Activated naive CD8-positive, alpha-beta T cell treated with anti-CD3 and anti-CD28 coated beads, Interleukin-2, amount 50 U/mL, for 16 hours (primary cell): ENCODE data around the gene NACAD.
"Not testable (repeated sequence)": the region's sequence is repeated elsewhere in the genome, so short reads cannot be mapped to it uniquely, and the experiment has no call there.

Experiments
- DNase-seq: peaks from one replicate; pipeline ENCODE4 v3.0.0-alpha.2; 2020; ENCODE audit warnings: low read depth, low spot score

NACAD gene

DNA sequence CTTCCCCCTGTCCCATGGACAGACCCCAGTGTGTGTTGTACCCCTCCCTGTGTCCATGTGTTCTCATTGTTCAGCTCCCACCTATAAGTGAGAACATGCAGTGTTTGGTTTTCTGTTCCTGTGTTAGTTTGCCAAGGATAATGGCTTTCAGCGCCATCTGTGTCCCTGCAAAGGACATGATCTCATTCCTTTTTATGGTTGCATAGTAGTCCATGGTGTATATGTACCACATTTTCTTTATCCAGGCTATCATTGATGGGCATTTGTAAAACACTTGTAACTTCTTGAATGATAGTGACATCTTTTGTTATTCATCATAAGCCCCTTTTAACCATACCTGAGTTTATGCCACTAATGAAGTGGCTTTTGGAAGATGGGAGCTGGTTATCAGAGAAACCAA, 25.5 kb upstream of the NACAD start:
- not testable (repeated sequence) for DNase-seq

DNA sequence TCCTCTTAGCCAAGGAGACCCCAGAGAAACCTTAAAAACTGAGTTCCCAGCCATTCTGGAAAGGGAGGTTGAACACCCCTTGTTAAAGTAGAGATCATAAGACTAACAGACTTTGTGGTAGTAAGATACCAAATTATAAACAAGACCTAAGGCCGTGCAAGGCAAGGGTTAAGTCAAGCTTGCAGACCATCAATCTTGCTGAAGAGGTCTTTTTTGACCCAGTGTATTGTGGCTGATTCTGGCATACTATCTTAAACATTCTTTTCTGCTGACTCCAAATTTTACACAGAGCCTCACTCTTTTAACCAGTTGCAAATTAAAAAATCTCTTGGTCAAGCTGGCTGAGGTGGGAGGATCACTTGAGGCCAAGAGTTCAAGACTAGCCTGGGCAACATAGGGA, 23.9 kb upstream of the NACAD start:
- DNase-seq: no peak

DNA sequence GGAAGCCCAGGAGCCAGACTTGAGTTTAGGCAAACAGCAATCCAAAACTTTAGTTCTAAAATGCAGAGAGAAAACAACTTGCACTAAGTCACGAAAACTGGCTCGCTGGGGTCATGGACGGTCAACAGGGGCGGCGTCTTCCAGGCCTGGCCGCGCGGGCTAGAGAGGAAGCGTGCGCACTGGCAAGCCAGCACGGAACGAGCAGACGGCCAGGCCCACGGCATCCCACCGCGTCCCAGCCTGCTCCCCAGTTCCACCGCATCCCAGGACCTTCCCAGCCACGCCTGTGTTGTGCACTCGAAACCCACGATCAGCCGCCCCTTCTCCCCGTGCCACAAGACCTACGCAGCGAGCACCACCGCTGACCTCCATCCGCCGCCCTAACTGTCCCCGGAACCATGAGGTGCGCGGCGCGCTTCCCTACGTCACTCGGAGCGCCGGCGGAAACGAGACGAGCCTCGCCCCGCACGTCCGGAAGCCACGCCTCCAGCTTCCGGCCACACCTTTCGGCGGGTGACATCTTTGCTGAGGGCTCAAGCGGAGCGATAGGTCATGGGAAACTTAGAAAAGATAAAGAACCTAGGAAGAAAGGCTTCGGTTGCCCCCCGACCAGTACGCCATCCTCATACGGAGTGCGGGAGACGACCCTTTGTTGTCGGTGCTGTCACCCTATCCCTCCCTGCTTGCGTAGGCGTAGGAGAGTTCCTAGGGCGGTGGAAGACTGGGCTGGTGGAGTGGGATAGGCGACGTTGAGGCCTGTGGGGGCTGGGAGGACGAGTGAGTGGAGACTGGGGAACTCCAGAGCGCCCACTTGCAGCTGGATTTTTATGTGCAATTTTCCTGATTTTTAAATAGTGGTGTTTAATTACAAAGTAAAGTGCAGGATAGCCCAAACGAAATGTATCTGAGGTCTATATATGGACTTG, 22.8 kb upstream of the NACAD start, which contains the start of gene TBRG4:
TBRG4 (minus strand) TSS at position 400 of the 926 bp plus-strand sequence. CDS start 2,460 bp downstream, outside the sequence.
- DNase-seq: peak; percentile 89

DNA sequence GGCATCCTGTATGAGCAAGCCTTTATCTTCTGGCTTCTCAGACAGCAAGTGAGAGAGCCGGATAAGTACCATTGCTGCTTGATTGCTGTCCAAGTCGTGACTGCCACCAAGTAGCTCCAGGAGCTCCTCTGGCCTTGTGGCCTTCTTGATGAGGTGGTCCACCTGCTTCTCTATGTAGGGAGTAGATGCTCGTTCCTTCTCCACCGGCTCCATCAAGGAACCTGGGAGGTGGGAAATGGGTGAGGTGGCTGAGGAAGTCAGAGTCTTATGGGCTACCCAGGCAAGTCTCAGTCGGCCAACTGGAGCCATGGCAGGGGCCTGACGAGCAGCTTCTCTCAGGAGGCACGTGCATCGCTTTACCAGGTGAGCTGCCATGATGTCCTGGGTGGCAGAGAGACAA, 20.1 kb upstream of the NACAD start:
- no peak for DNase-seq

DNA sequence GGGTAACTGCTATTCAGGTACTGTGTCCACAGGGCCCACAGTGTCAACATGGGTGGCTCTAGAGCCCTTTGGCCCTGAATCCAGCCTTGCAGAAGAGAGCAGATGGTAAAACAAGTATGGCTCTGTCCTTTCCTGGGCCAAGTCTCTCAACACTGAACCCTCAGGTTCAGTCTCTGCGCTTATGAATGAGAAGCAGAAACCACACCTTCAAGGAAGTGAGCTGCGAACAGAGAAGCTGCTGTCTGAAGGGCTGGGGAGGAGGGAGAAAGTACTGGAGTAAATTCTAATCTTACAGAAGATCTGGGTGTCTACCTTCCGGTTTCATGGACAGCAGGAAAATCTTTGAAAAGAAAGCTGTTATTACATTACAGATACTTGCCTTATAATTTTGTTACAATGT, 18.6 kb upstream of the NACAD start:
- DNase-seq: no peak

DNA sequence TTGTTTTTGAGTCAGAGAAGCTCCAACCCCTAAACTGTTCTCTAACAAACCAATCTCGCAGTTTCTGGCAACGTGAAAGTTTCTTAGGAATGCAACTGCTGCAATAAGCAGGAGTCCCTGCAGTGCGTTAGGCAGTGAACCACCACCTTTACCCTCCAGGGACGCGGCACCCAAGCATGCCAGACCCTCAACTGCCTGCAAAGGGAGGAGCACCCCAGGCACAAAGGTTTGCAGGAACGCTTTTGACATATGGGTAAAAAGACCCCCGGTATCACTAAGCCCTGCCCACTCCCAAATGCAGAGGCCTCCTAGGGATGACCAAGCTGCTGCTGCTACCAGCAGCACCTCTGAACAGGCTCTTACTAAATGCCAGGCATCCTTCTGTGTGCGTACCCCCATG, 18.1 kb upstream of the NACAD start:
- DNase-seq: no peak

DNA sequence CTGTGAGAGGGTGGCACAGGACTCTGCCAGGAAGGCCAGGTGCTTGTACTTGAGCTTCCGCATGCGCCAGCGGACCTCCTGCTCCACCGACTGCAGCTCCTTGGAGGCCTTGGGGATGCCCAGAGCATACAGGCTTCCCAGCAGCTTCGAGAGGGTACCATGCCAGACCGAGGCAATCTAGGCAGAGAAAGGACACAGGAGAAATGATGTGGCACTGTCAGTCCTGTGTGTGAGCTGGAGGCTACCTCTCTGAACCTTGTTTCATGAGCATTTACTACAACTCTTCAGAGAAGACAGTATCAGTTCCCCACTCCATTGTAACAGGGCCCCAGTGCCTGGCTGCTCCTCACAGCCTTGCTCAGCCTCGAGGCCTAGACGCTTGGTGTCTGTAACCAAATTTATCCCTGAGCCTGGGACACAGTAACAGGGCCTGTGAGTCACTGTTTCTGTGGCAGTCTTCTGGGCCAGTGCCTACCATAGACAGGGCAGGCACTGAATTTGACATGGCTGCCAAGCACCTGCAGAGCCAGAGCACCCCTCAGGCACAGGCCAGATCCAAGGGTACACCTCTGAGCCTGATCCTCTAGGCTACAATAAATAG, 16.9 kb upstream of the NACAD start:
- no peak for DNase-seq

DNA sequence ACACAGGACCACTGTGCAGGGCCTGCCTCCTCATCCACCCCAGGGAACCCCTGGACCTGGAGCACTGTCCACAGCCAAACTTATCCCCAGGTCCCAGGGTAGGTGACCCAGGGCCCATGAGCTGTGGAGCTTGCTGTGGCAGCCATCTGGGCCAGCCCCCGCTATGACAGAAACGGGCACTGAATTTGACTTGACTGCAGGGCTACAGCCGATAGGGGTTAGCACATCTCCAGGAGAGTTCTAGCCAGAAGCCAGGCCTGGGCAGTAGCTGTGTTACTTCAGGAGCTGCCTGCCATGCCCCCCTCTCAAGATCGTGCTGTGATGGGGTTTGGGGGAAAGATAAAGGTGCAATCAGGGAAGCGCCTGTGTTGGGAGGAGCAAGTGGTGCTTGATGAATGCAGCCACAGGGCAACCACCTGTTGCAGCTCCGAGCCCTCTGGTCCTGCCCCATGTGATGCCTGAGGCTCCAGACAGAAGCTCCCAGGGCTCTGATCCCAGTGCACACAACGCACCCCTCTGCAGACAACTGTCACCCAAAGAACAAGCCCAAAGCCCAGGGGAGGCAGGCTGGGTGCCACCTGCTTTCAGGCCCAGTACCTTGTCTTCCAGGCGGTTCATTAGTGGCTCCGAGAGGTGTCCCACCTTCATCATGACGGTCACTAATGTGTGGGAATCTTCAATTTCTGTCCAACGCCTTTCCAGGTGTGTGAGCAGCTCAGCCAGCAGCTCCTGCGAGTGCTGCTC, 16.2 kb upstream of the NACAD start:
- no peak for DNase-seq

DNA sequence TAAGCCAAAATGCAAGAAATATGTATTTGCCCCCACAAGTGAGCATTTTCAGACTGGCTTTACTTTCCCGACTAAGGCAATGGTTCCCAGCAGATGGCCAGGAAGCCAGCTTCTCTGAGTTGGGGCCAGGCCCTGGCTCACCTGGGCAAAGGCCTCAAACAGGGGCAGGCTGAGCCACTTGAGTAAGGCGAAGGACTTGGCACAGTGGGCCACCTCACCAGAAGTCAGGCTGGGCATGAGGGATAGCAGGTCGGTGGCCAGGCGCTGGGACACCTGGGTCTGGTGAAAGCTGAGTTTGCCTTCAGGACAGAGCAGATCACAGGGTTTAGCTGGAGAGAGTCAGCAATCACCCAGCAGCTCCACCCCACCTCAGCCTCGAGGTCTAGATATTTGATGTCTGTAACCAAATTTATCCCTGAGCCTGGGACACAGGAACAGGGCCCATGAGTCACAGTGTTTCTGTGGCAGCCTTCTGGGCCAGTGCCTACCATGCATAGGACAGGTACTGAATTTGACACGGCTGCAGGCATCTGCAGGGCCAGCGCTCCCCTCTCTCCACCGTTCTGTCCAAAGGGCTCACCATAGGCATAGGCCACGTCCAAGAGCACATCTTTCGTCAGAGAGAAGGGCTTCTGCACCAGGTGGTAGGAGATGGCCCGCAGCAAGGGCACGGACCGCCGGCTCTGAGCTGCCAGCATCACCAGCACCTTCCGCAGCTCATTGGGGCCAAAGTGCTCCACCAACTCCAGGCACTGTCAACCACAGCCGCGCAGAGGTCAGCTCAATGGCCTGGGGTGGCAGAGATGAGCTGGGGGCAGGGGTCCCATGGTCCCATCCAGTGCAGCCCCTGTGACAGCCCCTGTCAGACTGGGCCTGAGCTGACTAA, 15.4 kb upstream of the NACAD start:
- DNase-seq: no peak

DNA sequence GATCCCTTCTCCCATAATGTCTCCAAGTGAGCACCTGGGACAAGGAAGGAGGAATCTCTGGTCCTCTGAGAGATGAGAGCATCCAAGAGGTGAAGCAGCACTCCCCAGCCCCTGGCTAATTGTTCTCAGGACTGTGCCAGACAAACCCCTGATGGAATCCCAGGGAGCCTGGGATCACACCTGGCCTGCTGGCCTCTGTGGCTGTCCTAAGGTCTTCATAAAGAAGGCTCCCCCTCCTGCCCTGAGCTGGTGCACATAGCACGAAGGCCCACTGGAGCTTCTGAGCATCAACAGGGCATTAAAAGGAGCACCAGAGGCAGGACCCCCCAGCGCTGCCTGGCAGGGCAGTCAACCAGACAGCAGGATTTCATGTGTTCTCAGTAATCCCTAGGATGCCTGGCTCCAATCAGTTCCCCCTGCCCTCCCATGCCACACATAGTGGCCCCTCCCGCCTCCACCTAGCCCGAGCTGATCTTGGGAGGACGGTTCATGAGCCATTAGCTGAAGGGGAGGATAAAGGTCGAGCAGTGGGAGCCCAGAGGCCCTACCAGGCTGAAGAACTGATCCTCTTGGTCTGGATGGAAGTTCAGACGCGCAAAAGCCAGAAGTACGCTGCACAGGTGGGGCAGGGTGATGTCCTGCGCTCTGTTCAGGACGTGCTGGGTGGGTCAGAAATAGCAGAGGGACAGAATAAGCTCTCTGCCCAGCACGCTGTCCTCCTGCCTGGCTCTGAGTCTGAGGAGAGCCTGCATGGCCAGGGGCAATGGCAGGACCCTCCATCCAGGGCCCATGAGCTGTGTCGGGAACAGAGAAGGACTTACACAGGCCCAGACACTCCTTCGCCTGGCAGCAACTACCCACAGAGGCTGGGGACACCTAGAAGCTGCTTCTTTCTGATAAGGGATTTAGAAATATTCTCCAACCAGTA, 14.3 kb upstream of the NACAD start:
- DNase-seq: no peak

DNA sequence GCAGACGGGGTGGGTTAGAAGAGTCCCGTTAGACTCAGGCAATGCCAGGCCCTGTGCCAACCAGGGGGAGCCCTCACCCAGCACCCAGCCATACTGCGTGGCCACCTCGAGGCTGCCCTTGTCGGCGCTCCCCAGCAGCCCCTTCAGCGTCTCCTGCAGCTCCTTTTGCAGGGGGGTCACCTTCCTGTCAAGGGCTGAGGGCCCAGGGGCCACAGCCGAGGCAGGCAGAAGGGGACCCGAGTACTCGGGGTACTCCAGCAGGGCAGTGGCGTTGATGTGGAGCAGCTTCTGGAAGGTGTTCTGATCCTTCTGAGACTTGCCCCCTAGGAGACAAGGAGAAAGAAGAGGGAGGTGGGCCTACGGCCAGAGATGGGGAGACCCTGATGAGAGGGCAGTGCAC, 13.0 kb upstream of the NACAD start:
- no peak for DNase-seq

DNA sequence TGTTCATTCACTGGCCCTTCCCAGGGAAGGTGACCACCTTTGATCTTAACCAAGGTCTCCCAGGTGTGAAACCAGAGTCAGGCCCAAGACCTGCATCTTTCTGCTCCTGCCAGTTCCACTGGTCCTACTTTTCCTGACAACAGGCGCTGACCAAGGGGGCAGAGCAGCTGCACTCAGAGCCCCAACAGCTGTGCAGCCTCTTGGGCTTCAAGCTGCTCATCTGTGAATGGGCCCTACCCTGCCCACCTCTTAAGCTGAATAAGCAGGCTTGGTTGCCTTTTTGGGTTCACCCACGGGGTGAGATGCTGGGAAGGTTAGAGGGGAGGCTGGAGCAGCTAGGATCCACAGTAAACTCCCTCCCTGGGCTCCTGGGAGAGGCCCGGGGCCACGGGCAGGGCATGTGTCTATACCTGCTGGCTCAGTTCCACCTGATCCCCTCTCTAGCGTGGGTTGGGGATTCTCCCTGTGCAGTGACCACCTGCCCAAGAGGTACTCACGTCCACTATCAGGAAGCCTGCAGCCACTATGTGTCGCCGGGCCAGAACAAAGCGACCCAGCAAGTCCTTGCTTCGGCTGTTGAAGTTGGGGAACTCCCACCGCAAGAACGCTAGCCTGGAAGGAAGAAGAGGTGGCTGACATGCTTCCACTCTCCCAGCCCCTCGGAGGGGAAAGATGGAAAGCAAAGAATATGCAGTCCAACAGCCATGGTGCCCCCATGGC, 12.2 kb upstream of the NACAD start:
- DNase-seq: no peak

DNA sequence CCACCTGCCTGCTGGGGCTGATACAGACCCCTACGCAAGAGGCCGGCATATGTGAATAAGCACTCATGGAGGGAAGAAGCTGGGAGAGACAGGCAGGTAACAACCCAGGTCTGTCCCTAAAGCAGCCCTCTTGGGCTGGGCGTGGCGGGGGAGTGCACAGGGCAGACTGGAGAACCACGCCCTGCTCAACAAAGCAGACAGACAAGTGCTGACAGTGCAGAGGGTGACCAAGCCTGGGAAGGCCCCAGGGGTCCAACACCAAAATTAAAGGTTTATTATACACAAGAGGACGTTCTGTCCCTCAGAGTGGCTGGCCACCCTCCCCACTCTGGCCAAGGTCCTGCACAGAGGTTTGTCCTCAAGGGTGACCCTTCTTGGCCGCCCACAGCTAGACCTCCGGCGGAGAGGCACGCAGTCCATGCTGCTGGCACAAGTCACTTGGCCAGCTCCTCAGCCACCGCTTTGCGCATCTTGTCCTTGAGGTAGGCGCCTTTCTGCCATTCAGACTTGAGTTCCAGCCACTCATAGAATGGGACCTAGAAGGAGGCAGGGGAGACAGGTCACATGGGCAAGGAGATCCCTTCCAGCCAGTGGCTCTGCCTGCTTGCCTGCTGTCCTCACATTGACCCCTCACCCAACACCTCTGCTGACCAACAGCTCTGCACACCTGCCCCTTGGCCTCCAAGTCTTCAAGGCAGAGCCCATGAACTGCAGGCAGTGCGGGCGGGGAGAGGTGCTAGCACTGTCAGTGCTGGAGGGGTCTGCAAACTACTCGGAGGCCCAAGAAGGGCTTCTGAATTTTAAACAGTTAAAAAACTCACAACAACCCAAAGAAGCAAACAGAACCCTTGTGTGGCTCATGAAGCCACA, 11.4 kb upstream of the NACAD start:
- DNase-seq: no peak

DNA sequence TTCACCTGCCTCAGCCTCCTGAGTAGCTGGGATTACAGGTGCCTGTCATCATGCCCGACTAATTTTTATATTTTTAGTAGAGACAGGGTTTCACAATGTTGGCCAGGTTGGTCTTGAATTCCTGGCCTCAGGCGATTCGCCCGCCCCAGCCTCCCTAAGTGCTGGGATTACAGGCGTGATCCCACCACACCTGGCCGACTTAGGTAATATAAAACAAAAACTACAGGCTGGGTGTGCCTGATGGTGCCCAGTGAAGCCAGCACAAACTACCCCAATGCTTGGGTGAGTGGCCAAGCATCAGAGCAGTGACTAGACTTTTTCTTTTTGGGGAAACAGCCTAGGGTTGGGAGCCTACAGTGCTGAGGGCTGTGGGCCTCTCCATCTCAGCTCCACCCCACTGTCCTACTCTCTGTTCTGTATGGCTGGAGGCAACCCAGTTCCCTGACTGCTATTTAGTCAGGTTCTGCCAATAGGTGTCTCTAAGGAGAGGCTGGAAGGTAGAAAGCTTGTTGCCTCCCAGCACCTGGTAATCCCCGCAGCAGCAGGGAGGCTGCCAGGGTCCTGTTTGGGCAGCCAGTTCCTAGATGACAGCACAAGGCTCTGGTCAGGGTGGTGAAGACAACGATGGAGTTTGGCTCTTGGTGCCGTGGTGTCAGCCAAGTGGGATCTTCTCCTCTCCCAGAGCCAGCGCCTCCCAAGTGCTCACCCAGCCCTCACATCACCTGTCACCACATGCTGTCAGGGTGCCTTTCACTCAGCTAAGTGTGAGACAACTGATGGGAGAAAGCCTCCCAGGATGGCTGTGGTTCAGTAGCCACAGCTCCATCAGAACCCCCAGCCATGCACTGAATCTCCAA, 10.4 kb upstream of the NACAD start:
- DNase-seq: no peak

DNA sequence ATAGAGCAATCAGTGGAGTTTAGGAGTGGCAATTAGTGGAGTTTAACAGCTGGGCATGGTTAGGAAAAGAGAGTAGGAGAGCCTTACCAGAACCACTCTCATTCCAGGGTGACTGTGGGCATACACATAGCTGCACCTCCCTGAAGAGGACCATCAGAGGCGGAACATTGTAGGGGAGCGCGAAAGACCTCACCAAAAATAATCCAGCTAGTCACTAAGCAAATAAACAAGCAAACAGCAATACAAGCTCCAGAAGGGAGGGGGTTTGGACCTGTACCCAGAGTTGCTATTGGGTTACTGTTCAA, 4.1 kb upstream of the NACAD start:
- no peak for DNase-seq

DNA sequence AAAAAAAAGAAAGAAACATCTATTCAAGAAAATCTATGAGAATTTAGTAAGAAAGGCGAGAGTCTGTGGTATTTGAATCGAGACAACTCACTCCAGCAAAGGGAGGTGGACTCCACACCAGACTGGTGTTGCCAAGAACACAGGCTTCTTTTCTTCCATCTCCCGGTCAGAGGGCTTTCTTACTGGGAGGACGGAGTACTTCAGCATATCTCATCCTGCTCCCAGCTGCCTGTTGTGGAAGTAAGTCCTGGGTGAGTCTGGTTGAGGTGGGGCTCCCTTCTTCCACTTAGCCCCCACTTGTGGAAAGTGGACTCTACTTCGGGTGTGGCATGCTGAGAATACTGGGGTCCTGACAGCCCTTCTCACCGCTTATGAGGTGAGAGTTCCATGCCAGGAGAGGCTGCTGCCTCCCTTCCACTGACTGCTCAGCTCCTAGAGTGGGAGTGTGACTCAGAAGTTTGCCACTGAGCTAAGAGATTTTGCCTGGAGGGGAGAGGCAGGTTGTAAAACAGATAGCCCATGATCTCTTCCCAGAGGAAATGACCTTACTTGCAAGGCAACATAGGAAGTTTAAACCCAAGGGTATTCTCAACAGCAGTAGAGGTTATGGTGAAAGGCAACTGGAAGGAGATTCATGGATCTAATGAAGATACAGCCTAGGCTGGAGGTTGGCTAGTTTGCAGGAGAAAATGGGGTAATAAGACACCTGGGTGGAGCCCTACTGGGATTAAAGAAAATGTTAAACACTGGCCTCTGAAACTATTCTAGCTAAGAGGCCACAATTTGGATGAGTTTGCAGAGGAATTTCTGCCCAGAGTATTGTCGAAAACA, 3.5 kb upstream of the NACAD start:
- DNase-seq: no peak

DNA sequence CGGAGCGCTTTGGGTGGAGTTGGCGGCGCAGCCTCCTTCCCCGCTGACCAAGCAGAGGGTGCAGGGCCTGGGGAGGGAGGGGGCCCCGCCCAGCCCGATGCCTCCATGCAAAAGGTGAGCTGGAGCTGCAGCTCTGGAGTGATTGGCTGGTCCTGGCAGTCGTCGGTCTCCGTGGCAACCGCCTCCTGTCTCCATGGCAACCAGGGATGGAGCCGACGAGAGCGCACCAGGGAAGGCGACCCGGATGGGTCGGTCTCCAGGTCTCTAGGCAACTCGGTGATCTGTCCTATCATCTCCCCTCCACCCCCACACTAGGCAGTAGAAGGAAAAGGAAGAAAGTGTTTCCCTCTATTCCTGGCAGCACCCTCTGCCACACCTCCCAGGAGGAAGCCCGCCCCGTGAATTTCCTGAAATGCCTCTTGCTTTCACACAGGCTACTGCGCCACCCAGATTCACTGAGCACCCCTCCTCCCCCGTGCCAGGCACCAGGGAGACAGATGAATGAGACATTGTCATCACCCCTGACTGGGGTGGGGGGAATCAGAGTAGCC, 647 bp upstream of the NACAD start:
- peak; percentile 32 for DNase-seq
